Activated T-cell treated with anti-CD3 and anti-CD28 coated beads for 24 hours (primary cell): ENCODE data around the gene FCHO1.

ENCODE experiments used
- DNase-seq: peaks from one replicate; pipeline ENCODE4 v3.0.0-alpha.2; 2020; ENCODE audit warnings: low read depth

Gene FCHO1

GRCh38 chr19:17733127-17733526, 18.1 kb upstream of the FCHO1 start:
- no peak for DNase-seq

GRCh38 chr19:17734146-17734545, 17.1 kb upstream of the FCHO1 start:
- no peak for DNase-seq

- no peak for DNase-seq
Measured at GRCh38 chr19:17735410-17735809, 15.9 kb upstream of the FCHO1 start.

GRCh38 chr19:17737690-17738153, 13.6 kb upstream of the FCHO1 start:
- DNase-seq: no peak

- no peak for DNase-seq
Measured at GRCh38 chr19:17739121-17739875, 12.0 kb upstream of the FCHO1 start.

- no peak for DNase-seq
Measured at GRCh38 chr19:17741456-17741855, 9.8 kb upstream of the FCHO1 start.

- no peak for DNase-seq
Measured at GRCh38 chr19:17743874-17744580, 7.2 kb upstream of the FCHO1 start.

- DNase-seq: peak; percentile 92
Measured at GRCh38 chr19:17747205-17748098, 3.8 kb upstream of the FCHO1 start.

GRCh38 chr19:17748884-17749638, 2.2 kb upstream of the FCHO1 start:
- DNase-seq: no peak

- no peak for DNase-seq
Measured at GRCh38 chr19:17749912-17750317, 1.4 kb upstream of the FCHO1 start.

GRCh38 chr19:17751912-17752273, 616 bp downstream of the FCHO1 start:
- no peak for DNase-seq

GRCh38 chr19:17752865-17753639, 1.8 kb downstream of the FCHO1 start:
- DNase-seq: no peak

- DNase-seq: no peak
Measured at GRCh38 chr19:17753976-17754375, 2.7 kb downstream of the FCHO1 start.

- DNase-seq: no peak
Measured at GRCh38 chr19:17754634-17755442, 3.6 kb downstream of the FCHO1 start.

- no peak for DNase-seq
Measured at GRCh38 chr19:17755443-17755890, 4.2 kb downstream of the FCHO1 start.

- DNase-seq: no peak
Measured at GRCh38 chr19:17755977-17756670, 4.8 kb downstream of the FCHO1 start.

GRCh38 chr19:17757125-17757524, 5.8 kb downstream of the FCHO1 start:
- no peak for DNase-seq

GRCh38 chr19:17758515-17758914, 7.2 kb downstream of the FCHO1 start:
- no peak for DNase-seq

GRCh38 chr19:17761148-17761547, 9.9 kb downstream of the FCHO1 start:
- no peak for DNase-seq
